ENCODE measurements around the gene UBL3.

Gene UBL3

DNA sequence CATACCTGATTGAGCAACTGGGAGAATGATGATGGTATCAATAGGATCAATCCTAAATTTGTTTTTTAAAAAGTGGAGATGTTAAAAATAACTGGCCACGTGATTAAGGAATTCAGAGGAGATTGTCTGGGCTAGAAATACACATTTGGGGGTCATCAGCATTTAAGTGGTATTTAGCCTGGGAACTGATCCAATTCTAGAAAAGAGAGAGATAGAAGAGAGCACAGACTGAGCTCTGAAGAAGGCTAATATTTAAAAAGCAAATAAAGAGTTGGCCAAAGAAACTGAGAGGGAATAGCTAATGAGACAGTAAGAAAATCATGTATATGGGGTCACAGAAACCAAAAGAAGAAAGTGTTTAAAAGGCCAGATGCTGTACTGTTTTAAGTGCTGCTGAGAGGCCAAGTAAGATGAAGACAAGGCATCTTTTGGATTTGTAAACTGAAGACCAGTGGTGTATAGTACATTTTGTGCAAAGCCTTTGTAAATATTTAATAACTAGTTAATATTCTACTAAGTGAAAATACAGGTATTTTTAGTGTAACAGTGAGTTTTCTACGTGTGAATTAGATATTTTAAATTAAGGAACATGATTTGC, 40.2 kb downstream of the UBL3 start:
- Histone ChIP-seq H3K36me3 (ENCODE audit: control insufficient read depth in 2 of 2, insufficient read depth in 1 of 2, low read length in 2 of 2) (no peaks in the 10 kb centered on the region), H3K4me3 (ENCODE audit: low read depth, low read length) (no peak overlapping the region), H3K27ac (ENCODE audit: extremely low read depth, low read depth, low read length) (no peak overlapping the region), H3K9me3 (ENCODE audit: control insufficient read depth, insufficient read depth, low read depth, low read length) (no peaks in the 10 kb centered on the region), H3K4me1 (ENCODE audit: control insufficient read depth, insufficient read depth, low read length) (no peaks in the 10 kb centered on the region)
- ChIA-PET POLR2A (no interaction called here), CTCF (no interaction called here)
- TF ChIP-seq ZNF155 (tag by site-specific recombination; IDR thresholded peaks at IDR 0.05) (no peak), ZNF664 (tag by site-specific recombination; IDR thresholded peaks at IDR 0.05) (no peak), ZNF660 (tag by site-specific recombination; IDR thresholded peaks at IDR 0.05) (no peak), ZNF214 (tag by site-specific recombination; IDR thresholded peaks at IDR 0.05; ENCODE audit: borderline replicate concordance) (no peak), ZNF426 (tag by site-specific recombination; IDR thresholded peaks at IDR 0.05) (no peak)

GRCh38 chr13:29808264-29808663, 42.2 kb downstream of the UBL3 start:
- POLR2A ChIA-PET, result no interaction called here
- Histone ChIP-seq H3K27ac (ENCODE audit: extremely low read depth, low read depth, low read length) (no peak overlapping the region), H3K36me3 (ENCODE audit: control insufficient read depth in 2 of 2, insufficient read depth in 1 of 2, low read length in 2 of 2) (no peaks in the 10 kb centered on the region), H3K4me3 (ENCODE audit: low read depth, low read length) (no peak overlapping the region), H3K4me1 (ENCODE audit: control insufficient read depth, insufficient read depth, low read length) (no peaks in the 10 kb centered on the region), H3K9me3 (ENCODE audit: control insufficient read depth, insufficient read depth, low read depth, low read length) (no peaks in the 10 kb centered on the region)
- CTCF ChIA-PET, result no interaction called here
- TF ChIP-seq, protein P1, sequence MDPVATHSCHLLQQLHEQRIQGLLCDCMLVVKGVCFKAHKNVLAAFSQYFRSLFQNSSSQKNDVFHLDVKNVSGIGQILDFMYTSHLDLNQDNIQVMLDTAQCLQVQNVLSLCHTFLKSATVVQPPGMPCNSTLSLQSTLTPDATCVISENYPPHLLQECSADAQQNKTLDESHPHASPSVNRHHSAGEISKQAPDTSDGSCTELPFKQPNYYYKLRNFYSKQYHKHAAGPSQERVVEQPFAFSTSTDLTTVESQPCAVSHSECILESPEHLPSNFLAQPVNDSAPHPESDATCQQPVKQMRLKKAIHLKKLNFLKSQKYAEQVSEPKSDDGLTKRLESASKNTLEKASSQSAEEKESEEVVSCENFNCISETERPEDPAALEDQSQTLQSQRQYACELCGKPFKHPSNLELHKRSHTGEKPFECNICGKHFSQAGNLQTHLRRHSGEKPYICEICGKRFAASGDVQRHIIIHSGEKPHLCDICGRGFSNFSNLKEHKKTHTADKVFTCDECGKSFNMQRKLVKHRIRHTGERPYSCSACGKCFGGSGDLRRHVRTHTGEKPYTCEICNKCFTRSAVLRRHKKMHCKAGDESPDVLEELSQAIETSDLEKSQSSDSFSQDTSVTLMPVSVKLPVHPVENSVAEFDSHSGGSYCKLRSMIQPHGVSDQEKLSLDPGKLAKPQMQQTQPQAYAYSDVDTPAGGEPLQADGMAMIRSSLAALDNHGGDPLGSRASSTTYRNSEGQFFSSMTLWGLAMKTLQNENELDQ (tag by site-specific recombination; IDR thresholded peaks at IDR 0.05; ENCODE audit: low read depth), result no peak
- TF ChIP-seq ZNF148 (tag by site-specific recombination; IDR thresholded peaks at IDR 0.05; ENCODE audit: borderline replicate concordance), result no peak
- no peak for TF ChIP-seq ZNF658 (tag by site-specific recombination; IDR thresholded peaks at IDR 0.05)
- no peak for TF ChIP-seq ZNF169 (tag by site-specific recombination; IDR thresholded peaks at IDR 0.05)
- TF ChIP-seq TCF7L2 (IDR thresholded peaks at IDR 0.05; ENCODE audit: borderline replicate concordance, low read depth, low read length), result no peak
- TF ChIP-seq ZNF132 (tag by site-specific recombination; IDR thresholded peaks at IDR 0.05; ENCODE audit: borderline replicate concordance), result no peak
- no peak for TF ChIP-seq ZNF404 (tag by site-specific recombination; IDR thresholded peaks at IDR 0.05)
- TF ChIP-seq, protein P2, sequence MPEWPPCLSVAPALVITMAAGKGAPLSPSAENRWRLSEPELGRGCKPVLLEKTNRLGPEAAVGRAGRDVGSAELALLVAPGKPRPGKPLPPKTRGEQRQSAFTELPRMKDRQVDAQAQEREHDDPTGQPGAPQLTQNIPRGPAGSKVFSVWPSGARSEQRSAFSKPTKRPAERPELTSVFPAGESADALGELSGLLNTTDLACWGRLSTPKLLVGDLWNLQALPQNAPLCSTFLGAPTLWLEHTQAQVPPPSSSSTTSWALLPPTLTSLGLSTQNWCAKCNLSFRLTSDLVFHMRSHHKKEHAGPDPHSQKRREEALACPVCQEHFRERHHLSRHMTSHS (tag by site-specific recombination; IDR thresholded peaks at IDR 0.05), result no peak
- no peak for TF ChIP-seq ZBTB17 (tag by site-specific recombination; IDR thresholded peaks at IDR 0.05)
- TF ChIP-seq ZSCAN5A (tag by site-specific recombination; IDR thresholded peaks at IDR 0.05), result no peak
- TF ChIP-seq BCL11B (tag by site-specific recombination; IDR thresholded peaks at IDR 0.05; ENCODE audit: low read depth), result no peak
- no peak for TF ChIP-seq ZNF248 (tag by site-specific recombination; IDR thresholded peaks at IDR 0.05)
- TF ChIP-seq ZBTB26 (tag by site-specific recombination; optimal IDR thresholded peaks at IDR 0.05), result no peak
- no peak for TF ChIP-seq ZBTB8A (tag by site-specific recombination; IDR thresholded peaks at IDR 0.05)
- TF ChIP-seq ZNF76 (tag by site-specific recombination; IDR thresholded peaks at IDR 0.05; ENCODE audit: borderline replicate concordance, low read depth), result no peak
- no peak for TF ChIP-seq ZNF16 (tag by site-specific recombination; IDR thresholded peaks at IDR 0.05; ENCODE audit: low read depth)
- no peak for TF ChIP-seq ZNF549 (tag by site-specific recombination; IDR thresholded peaks at IDR 0.05)
- TF ChIP-seq MEIS1 (CRISPR knock-in tag; IDR thresholded peaks at IDR 0.05; ENCODE audit: borderline replicate concordance), result no peak
- no peak for TF ChIP-seq ZNF174 (tag by site-specific recombination; IDR thresholded peaks at IDR 0.05)
